ENCODE results near the gene HECTD4. TPM values are rescaled to one million over a fixed set of nuclear protein-coding genes. Genes with fewer than 3 reads are reported as not detected.

The HECTD4 gene
- total and polyA plus RNA-seq, 2 of the 4 experiments (the other 2 are of a cell fraction): 12.9 to 13.0 TPM

DNA sequence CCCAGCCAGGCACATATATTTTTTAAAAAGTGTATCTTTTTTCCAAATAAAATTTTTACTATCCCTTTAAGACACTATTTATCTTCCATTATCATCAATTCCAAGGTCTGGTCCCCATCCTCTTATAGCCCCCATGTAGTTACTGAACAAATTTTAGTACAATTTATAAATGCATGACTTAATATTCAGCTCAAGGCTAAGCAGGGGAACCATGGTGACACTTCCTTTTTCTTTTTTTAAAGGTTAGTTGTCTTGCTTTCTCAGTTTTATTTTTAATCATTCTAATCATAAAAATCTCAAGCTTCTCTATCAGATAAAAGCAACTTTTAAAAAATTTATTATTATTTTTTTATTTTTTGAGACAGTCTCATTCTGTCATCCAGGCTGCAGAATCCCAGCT is 164.6 kb downstream of the HECTD4 start:
- Histone ChIP-seq H3K9me1 (ENCODE audit: insufficient read depth, low read length) (0 out of 2 replicates have a peak, but pooled peaks cover 2% of the 10 kb centered on the region), H2BK20ac (ENCODE audit: low read depth, low read length) (no peak overlapping the region), H3K56ac (ENCODE audit: extremely low read depth, insufficient read depth, low read length) (no peak overlapping the region), H2BK15ac (ENCODE audit: low read depth, low read length) (no peak overlapping the region), H2AFZ (replicated peaks; ENCODE audit: low read length, poor library complexity) (no peak overlapping the region), H2AK5ac (ENCODE audit: low read depth, low read length) (no peak overlapping the region), H4K8ac (ENCODE audit: low read depth in 2 of 2, low read length in 2 of 2) (no peak overlapping the region), H2AK9ac (replicated peaks; ENCODE audit: low read depth, low read length, poor library complexity) (no peak overlapping the region), H3K18ac (ENCODE audit: low read depth, low read length) (no peak overlapping the region), H3K4me1 (ENCODE audit: control insufficient read depth, insufficient read depth, low read length) (peaks cover 2% of the 10 kb centered on the region; the same call in 1 of the 2 replicates), H3K4me3 (ENCODE audit: insufficient read depth, low read depth, low read length) (no peak overlapping the region), H3K9ac (ENCODE audit: low read depth, low read length) (no peak overlapping the region), H3K27ac (ENCODE audit: insufficient read depth, low read length) (no peak overlapping the region), H2BK5ac (ENCODE audit: low read depth, low read length, poor library complexity, severe bottlenecking) (no peak overlapping the region), H4K20me1 (ENCODE audit: insufficient read depth, low read length) (no peaks in the 10 kb centered on the region), H3K4me2 (ENCODE audit: low read depth, low read length) (no peak overlapping the region), H2BK120ac (ENCODE audit: low read depth, low read length) (no peak overlapping the region), H4K91ac (ENCODE audit: insufficient read depth, low read depth, low read length) (no peak overlapping the region), H3K36me3 (ENCODE audit: control insufficient read depth, insufficient read depth, low read length) (peaks cover 30% of the 10 kb centered on the region), H3K79me1 (ENCODE audit: low read depth in 1 of 2, low read length in 2 of 2) (no peaks in the 10 kb centered on the region), H3K23ac (ENCODE audit: low read depth, low read length) (no peak overlapping the region), H3K4ac (ENCODE audit: low read depth, low read length) (no peak overlapping the region), H4K5ac (ENCODE audit: low read depth, low read length) (no peak overlapping the region), H3K27me3 (ENCODE audit: control insufficient read depth, insufficient read depth, low read length) (no peaks in the 10 kb centered on the region), H3K9me3 (ENCODE audit: control insufficient read depth, insufficient read depth, low read length) (no peaks in the 10 kb centered on the region), H3K14ac (replicated peaks; ENCODE audit: low read depth, low read length) (no peak overlapping the region)
- in situ Hi-C loops (cut with MboI; ENCODE audit: low sequenced_read_pairs) (no loop called here), intact Hi-C loops (cut with micrococcal nuclease) (no loop called here), dilution Hi-C loops (cut with HindIII; ENCODE audit: low sequenced_read_pairs, unreplicated experiment) (no loop called here)
- CTCF ChIA-PET: interaction anchor here (0.6 to 1.3 kb wide), 2 partner anchors 19 to 173 kb away, joined by 4 read pairs; no protein-coding TSS in a partner anchor
- BruUV-seq (replicated peaks): no TSS peak
- DNase-seq: no peak
- no peak for ATAC-seq (ENCODE audit: low read depth)
- TF ChIP-seq, protein P1, sequence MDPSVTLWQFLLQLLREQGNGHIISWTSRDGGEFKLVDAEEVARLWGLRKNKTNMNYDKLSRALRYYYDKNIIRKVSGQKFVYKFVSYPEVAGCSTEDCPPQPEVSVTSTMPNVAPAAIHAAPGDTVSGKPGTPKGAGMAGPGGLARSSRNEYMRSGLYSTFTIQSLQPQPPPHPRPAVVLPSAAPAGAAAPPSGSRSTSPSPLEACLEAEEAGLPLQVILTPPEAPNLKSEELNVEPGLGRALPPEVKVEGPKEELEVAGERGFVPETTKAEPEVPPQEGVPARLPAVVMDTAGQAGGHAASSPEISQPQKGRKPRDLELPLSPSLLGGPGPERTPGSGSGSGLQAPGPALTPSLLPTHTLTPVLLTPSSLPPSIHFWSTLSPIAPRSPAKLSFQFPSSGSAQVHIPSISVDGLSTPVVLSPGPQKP (IDR thresholded peaks at IDR 0.05; ENCODE audit: borderline replicate concordance, low read depth, low read length): no peak
- no peak for TF ChIP-seq POLR2A (IDR thresholded peaks at IDR 0.05; ENCODE audit: low read depth, low read length)
- no peak for TF ChIP-seq NFE2L2 (IDR thresholded peaks at IDR 0.05; ENCODE audit: low read depth, low read length)
- TF ChIP-seq BHLHE40 (IDR thresholded peaks at IDR 0.05; ENCODE audit: low read depth, low read length): no peak
- TF ChIP-seq SMC3 (IDR thresholded peaks at IDR 0.05; ENCODE audit: low read depth, low read length): no peak
- TF ChIP-seq, protein P2, sequence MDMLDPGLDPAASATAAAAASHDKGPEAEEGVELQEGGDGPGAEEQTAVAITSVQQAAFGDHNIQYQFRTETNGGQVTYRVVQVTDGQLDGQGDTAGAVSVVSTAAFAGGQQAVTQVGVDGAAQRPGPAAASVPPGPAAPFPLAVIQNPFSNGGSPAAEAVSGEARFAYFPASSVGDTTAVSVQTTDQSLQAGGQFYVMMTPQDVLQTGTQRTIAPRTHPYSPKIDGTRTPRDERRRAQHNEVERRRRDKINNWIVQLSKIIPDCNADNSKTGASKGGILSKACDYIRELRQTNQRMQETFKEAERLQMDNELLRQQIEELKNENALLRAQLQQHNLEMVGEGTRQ (IDR thresholded peaks at IDR 0.05; ENCODE audit: low read depth, low read length): no peak
- no peak for TF ChIP-seq MXI1 (IDR thresholded peaks at IDR 0.05; ENCODE audit: borderline replicate concordance, low read depth, low read length)
- TF ChIP-seq, protein P3, sequence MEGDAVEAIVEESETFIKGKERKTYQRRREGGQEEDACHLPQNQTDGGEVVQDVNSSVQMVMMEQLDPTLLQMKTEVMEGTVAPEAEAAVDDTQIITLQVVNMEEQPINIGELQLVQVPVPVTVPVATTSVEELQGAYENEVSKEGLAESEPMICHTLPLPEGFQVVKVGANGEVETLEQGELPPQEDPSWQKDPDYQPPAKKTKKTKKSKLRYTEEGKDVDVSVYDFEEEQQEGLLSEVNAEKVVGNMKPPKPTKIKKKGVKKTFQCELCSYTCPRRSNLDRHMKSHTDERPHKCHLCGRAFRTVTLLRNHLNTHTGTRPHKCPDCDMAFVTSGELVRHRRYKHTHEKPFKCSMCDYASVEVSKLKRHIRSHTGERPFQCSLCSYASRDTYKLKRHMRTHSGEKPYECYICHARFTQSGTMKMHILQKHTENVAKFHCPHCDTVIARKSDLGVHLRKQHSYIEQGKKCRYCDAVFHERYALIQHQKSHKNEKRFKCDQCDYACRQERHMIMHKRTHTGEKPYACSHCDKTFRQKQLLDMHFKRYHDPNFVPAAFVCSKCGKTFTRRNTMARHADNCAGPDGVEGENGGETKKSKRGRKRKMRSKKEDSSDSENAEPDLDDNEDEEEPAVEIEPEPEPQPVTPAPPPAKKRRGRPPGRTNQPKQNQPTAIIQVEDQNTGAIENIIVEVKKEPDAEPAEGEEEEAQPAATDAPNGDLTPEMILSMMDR (conservative IDR thresholded peaks at IDR 0.05; ENCODE audit: low read depth, low read length): no peak
- no peak for TF ChIP-seq RAD21 (IDR thresholded peaks at IDR 0.05; ENCODE audit: low read length)
- TF ChIP-seq FOS (IDR thresholded peaks at IDR 0.05; ENCODE audit: low read depth, low read length): no peak
- TF ChIP-seq RFX5 (IDR thresholded peaks at IDR 0.05; ENCODE audit: low read depth, low read length): no peak
- TF ChIP-seq CHD1 (IDR thresholded peaks at IDR 0.05; ENCODE audit: low read depth, low read length): no peak
- TF ChIP-seq CEBPB (IDR thresholded peaks at IDR 0.05; ENCODE audit: low read depth, low read length): no peak
- no peak for TF ChIP-seq MAZ (IDR thresholded peaks at IDR 0.05; ENCODE audit: borderline replicate concordance, low read depth, low read length)
- no peak for TF ChIP-seq MAFK (IDR thresholded peaks at IDR 0.05; ENCODE audit: low read depth, low read length)
- TF ChIP-seq RCOR1 (IDR thresholded peaks at IDR 0.05; ENCODE audit: insufficient replicate concordance, low read length): no peak
- POLR2A ChIA-PET (ENCODE audit: unreplicated experiment): no interaction called here

Measured in IMR-90 (cell line).